Urinary bladder (tissue), 4 donors: ENCODE results near the gene SMYD3. TPM values are rescaled to one million over a fixed set of nuclear protein-coding genes. Genes with fewer than 3 reads are reported as not detected.

Source experiments
- DNase-seq: peaks from one replicate; pipeline ENCODE4 v3.0.0-alpha.2; 2015; ENCODE audit errors: extremely low spot score
- H3K27ac ChIP-seq: one replicate; pipeline ENCODE4 v1.5.1; 2013; ENCODE audit warnings: low read depth, mild to moderate bottlenecking, moderate library complexity
- H3K36me3 ChIP-seq: one replicate; pipeline ENCODE4 v1.6.1; 2013; ENCODE audit warnings: mild to moderate bottlenecking, moderate library complexity; ENCODE audit not compliant: insufficient read depth
- H3K4me1 ChIP-seq: one replicate; pipeline ENCODE4 v1.6.1; 2013; ENCODE audit warnings: mild to moderate bottlenecking, moderate library complexity; ENCODE audit not compliant: insufficient read depth
- H3K4me3 ChIP-seq: one replicate; pipeline ENCODE4 v1.5.1; 2013; ENCODE audit warnings: low read depth, low read length
- WGBS: extraction: QIAGEN DNeasy Blood & Tissue Kit; methylation state at CpG from one replicate; pipeline ENCODE4 v1.1.7; 2013; 5-methylcytosine and 5-hydroxymethylcytosine counted together
- polyA plus RNA-seq: library from polyadenylated mRNA; stranded (reverse); fragments of 200-250 nt; gene quantifications from one replicate; pipeline ENCODE4 v1.2.3, GENCODE V29; 2013
- total RNA-seq: library from RNA; depleted of rRNA; stranded (reverse); fragments of >200 nt; gene quantifications from one replicate; pipeline ENCODE4 v1.2.3, GENCODE V29; 2014
- donor health status: healthy with polysubstance abuse.
- donor health status: healthy.

SMYD3 gene
- total and polyA plus RNA-seq, 2 donors: 18.2 to 44.6 TPM

DNA sequence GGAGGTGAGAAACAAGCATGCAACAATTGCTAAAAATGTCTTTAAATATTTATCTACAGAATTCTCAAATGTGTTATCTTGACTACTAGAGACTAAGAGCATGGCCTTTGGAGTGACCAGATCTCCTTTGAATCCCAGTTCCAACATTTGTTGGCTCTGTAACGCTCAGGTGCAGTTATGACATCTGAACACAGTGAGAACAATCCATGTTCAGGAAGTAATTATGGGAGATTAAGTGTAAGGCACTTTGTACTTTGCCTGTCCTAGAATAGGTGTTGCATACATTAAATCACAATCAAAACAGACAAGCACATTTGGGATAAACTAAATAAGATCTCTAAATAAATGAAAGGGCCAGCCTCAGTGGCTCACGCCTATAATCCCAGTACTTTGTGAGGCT lies 454.5 kb downstream of the SMYD3 start:
- H3K36me3 ChIP-seq: no peaks in the 10 kb centered on the region
- no peak overlapping the region for H3K27ac ChIP-seq
- H3K4me3 ChIP-seq: no peak overlapping the region
- DNase-seq: no peak
- 97% methylated on average over 2 of the region's 2 CpGs for WGBS
- H3K4me1 ChIP-seq: no peaks in the 10 kb centered on the region

DNA sequence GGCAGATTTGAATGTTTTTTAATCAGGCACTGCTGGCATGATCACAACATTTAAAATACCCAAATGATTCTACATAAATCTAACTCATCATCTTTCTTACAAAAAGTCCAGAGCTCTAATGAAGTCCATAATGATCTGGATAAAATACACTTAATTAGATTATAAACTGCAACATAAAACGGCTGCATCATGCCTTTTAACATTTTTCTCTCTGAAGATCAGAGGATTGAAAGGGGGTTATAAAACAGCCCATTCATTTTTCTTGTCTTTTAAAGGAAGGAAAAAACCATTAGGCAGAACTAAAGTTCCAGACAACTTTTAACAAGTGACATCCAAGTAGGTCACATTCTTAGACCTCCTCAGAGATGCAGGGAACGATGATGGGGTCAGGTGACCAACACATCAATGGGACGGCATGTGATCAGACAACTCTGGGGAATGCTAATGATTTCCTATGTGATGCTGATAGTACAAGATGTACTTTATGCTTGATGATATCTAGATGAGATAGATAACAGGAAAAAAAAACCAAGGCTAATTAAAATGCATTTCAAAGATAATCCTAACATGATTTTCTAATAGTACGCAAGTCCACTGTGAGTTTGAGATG lies 455.1 kb downstream of the SMYD3 start:
- Histone ChIP-seq H3K4me1 (no peaks in the 10 kb centered on the region), H3K4me3 (no peak overlapping the region), H3K27ac (no peak overlapping the region), H3K36me3 (no peaks in the 10 kb centered on the region)
- no peak for DNase-seq
- 70% methylated on average over 4 of the region's 4 CpGs for WGBS

DNA sequence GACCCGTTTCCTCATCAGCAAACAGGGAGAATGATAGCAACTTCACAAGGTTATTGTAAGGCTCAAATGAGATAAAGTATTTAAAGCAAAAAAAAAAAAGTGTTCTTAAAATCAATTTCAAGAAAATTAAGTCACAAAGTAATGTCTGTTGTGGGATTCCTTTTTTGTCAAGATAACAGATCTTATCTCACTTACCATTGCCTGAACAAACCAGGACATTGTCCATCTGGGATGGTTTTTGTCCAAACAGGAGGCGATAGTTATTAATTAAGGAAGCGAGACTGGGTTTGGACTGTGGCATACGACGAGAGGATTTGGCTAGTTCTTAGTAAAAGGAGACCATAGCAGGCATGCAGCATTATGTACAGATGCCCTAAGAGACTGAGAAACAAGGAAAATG lies 458.4 kb downstream of the SMYD3 start:
- 87% methylated on average over 5 of the region's 5 CpGs for WGBS
- no peak for DNase-seq
- no peak overlapping the region for H3K4me3 ChIP-seq
- H3K36me3 ChIP-seq: no peaks in the 10 kb centered on the region
- no peaks in the 10 kb centered on the region for H3K4me1 ChIP-seq
- no peak overlapping the region for H3K27ac ChIP-seq

DNA sequence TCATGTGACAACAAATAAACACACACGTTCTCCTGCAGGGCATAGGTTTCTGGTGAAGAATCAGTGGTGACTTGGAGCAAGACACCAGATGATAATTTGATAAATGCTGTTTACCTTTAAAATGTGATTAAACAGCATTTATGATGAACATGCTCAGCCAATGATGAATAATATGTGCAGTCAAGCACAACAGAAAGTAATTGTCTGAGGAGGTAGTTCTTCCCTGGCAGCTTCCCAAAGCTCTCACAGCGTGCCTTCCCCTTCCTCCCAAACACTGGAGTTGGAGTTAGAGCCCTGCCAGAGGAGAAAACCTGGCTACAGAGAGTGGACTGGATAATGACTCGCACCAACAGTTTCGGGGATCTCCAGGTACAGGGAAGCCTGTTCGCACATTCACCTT lies 463.5 kb downstream of the SMYD3 start:
- DNase-seq: no peak
- H3K4me1 ChIP-seq: no peaks in the 10 kb centered on the region
- H3K27ac ChIP-seq: no peak overlapping the region
- H3K36me3 ChIP-seq: no peaks in the 10 kb centered on the region
- no peak overlapping the region for H3K4me3 ChIP-seq
- WGBS: 67% methylated on average over 5 of the region's 5 CpGs

- WGBS: 86% methylated on average over 5 of the region's 5 CpGs
Measured at GRCh38 chr1:246041360-246041759, 465.7 kb downstream of the SMYD3 start.

GRCh38 chr1:246040200-246040890 lies 466.7 kb downstream of the SMYD3 start:
- 86% methylated on average over 15 of the region's 15 CpGs for WGBS
- Histone ChIP-seq H3K4me3 (no peak overlapping the region), H3K36me3 (no peaks in the 10 kb centered on the region), H3K27ac (no peak overlapping the region), H3K4me1 (no peaks in the 10 kb centered on the region)
- no peak for DNase-seq

More at GRCh38 chr1:246041360-246041759, 465.7 kb downstream of the SMYD3 start:
- DNase-seq: no peak
- no peak overlapping the region for H3K27ac ChIP-seq
- no peaks in the 10 kb centered on the region for H3K4me1 ChIP-seq
- no peaks in the 10 kb centered on the region for H3K36me3 ChIP-seq
- H3K4me3 ChIP-seq: no peak overlapping the region

GRCh38 chr1:246039584-246039983 lies 467.5 kb downstream of the SMYD3 start:
- Histone ChIP-seq H3K27ac (no peak overlapping the region), H3K36me3 (no peaks in the 10 kb centered on the region), H3K4me1 (no peaks in the 10 kb centered on the region), H3K4me3 (no peak overlapping the region)
- WGBS: 91% methylated on average over 6 of the region's 6 CpGs
- DNase-seq: no peak

GRCh38 chr1:246037832-246038231 lies 469.2 kb downstream of the SMYD3 start:
- H3K27ac ChIP-seq: no peak overlapping the region
- H3K36me3 ChIP-seq: no peaks in the 10 kb centered on the region
- H3K4me3 ChIP-seq: no peak overlapping the region
- no peaks in the 10 kb centered on the region for H3K4me1 ChIP-seq
- 91% methylated on average over 1 of the region's 1 CpG for WGBS
- no peak for DNase-seq

DNA sequence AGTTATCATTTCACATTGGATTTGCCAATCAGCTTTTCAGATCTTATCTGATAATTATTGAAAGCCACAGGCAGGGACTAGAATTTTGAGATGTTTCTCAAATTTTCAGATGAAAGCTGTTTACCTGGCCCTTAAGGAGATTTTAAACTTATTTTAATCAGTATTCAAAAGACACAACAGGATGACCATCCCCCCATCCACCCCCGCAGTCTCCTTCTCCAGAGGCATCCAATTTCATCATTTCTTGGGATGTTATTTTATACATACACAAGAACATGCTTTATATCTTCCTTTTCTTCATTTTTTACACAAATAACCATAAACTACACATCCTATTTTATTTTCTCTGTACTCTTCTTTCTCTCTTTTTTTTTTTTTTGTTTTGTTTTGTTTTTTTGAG lies 470.9 kb downstream of the SMYD3 start:
- H3K4me3 ChIP-seq: no peak overlapping the region

GRCh38 chr1:246035060-246035541 lies 472.0 kb downstream of the SMYD3 start:
- H3K4me1 ChIP-seq: no peaks in the 10 kb centered on the region

More for the DNA sequence above, 470.9 kb downstream of the SMYD3 start:
- Histone ChIP-seq H3K4me1 (no peaks in the 10 kb centered on the region), H3K27ac (no peak overlapping the region), H3K36me3 (no peaks in the 10 kb centered on the region)
- WGBS: 79% methylated on average over 1 of the region's 1 CpG
- no peak for DNase-seq

GRCh38 chr1:246034630-246035029 lies 472.4 kb downstream of the SMYD3 start:
- no peak overlapping the region for H3K27ac ChIP-seq
- H3K4me1 ChIP-seq: no peaks in the 10 kb centered on the region
- no peak overlapping the region for H3K4me3 ChIP-seq
- WGBS: 75% methylated on average over 12 of the region's 12 CpGs
- no peaks in the 10 kb centered on the region for H3K36me3 ChIP-seq
- DNase-seq: no peak

More at GRCh38 chr1:246035060-246035541, 472.0 kb downstream of the SMYD3 start:
- Histone ChIP-seq H3K36me3 (no peaks in the 10 kb centered on the region), H3K4me3 (no peak overlapping the region), H3K27ac (no peak overlapping the region)
- DNase-seq: no peak
- 34% methylated on average over 11 of the region's 11 CpGs for WGBS

GRCh38 chr1:246032984-246033383 lies 474.1 kb downstream of the SMYD3 start:
- no peak overlapping the region for H3K27ac ChIP-seq
- no peak overlapping the region for H3K4me3 ChIP-seq
- DNase-seq: no peak
- H3K36me3 ChIP-seq: no peaks in the 10 kb centered on the region
- no peaks in the 10 kb centered on the region for H3K4me1 ChIP-seq
- WGBS: 52% methylated on average over 1 of the region's 1 CpG

- no peak for DNase-seq
- 62% methylated on average over 3 of the region's 3 CpGs for WGBS
- H3K4me1 ChIP-seq: no peaks in the 10 kb centered on the region
Measured at GRCh38 chr1:246032031-246032551, 475.0 kb downstream of the SMYD3 start.

GRCh38 chr1:246029616-246030015 lies 477.5 kb downstream of the SMYD3 start:
- no peak overlapping the region for H3K4me3 ChIP-seq
- H3K36me3 ChIP-seq: no peaks in the 10 kb centered on the region
- 86% methylated on average over 1 of the region's 1 CpG for WGBS
- no peak overlapping the region for H3K27ac ChIP-seq
- no peak for DNase-seq
- no peaks in the 10 kb centered on the region for H3K4me1 ChIP-seq

More at GRCh38 chr1:246032031-246032551, 475.0 kb downstream of the SMYD3 start:
- H3K4me3 ChIP-seq: no peak overlapping the region
- H3K27ac ChIP-seq: no peak overlapping the region
- no peaks in the 10 kb centered on the region for H3K36me3 ChIP-seq
